HepG2 (cell line): Measurements from ENCODE around the gene NBEA. TPM values are rescaled to one million over a fixed set of nuclear protein-coding genes. Genes with fewer than 3 reads are reported as not detected.

Experiments used
- ATAC-seq: fragments of 200-7000 bp; cut with Tn5 transposase; 3 replicates; pipeline ENCODE4 v1.9.1; 2020; ENCODE audit warnings: mild to moderate bottlenecking, moderate library complexity
- BruUV-seq: library from RNA; stranded (reverse); fragments of 400-500 nt; replicated peaks from 2 replicates; lab custom pipeline; 2021; lab: Mats Ljungman, UMichigan
- CTCF ChIA-PET: fragments of 300-600 bp; formaldehyde crosslinking; extraction: SDS; loops from one replicate; lab custom pipeline; 2021; ENCODE audit warnings: low total read pairs, inconsistent platforms, low intra/inter-chr PET ratio; lab: Yijun Ruan, JAX
- POLR2A ChIA-PET: fragments of 350-600 bp; sonication (Branson Sonifier 250); formaldehyde crosslinking; loops from one replicate; lab custom pipeline; 2020; ENCODE audit warnings: antibody characterized with exemption, inconsistent platforms; lab: Yijun Ruan, JAX
- DNase-seq: peaks from one replicate; pipeline ENCODE4 v3.0.0-alpha.2; 2015; ENCODE audit warnings: low spot score
- FAIRE-seq: peaks from 3 replicates; lab custom pipeline; 2011; peaks lifted over from hg19 to GRCh38; lab: Jason Lieb, UNC
- H2AFZ ChIP-seq: one replicate; pipeline ENCODE4 v1.6.1; 2011; ENCODE audit warnings: low read length, inconsistent platforms
- H3K27ac ChIP-seq: fragments of 300-600 bp; 3 replicates; pipeline ENCODE4 v1.8.0; 2011; ENCODE audit warnings: mixed run types, mild to moderate bottlenecking, mixed read lengths, low read length, inconsistent platforms; ENCODE audit not compliant: insufficient read depth; ENCODE audit errors: extremely low read length
- H3K27me3 ChIP-seq, 2 experiments: fragments of 200-600 bp in 1 of 2; 2 replicates in 1 of 2; 3 replicates in 1 of 2; pipeline versions ENCODE4 v1.6.0 to v1.8.0; 2011; ENCODE audit warnings: low read length in 2 of 2, mild to moderate bottlenecking in 2 of 2, moderate library complexity in 2 of 2, inconsistent platforms in 1 of 2; ENCODE audit not compliant: insufficient read depth in 2 of 2, control insufficient read depth in 1 of 2
- H3K36me3 ChIP-seq, 2 experiments: fragments of 200-600 bp in 1 of 2; replicated peaks in 1 of 2; 2 replicates in 1 of 2; 3 replicates in 1 of 2; pipeline versions ENCODE4 v1.5.1 to v1.8.0; 2011; ENCODE audit warnings: low read length in 2 of 2, inconsistent platforms in 1 of 2; ENCODE audit not compliant: insufficient read depth in 2 of 2, control insufficient read depth in 1 of 2
- H3K4me1 ChIP-seq: 2 replicates; pipeline ENCODE4 v1.5.1; 2012; ENCODE audit warnings: low read length, inconsistent platforms; ENCODE audit not compliant: insufficient read depth
- H3K4me2 ChIP-seq: 2 replicates; pipeline ENCODE4 v1.6.0; 2011; ENCODE audit warnings: low read depth, low read length, inconsistent platforms
- H3K4me3 ChIP-seq, 3 experiments: fragments of 200-600 bp in 1 of 3; sonication (generic), shearing (Covaris generic) in 1 of 3; replicated peaks in 1 of 3; 2 replicates each; pipeline ENCODE4 v1.5.1; 2011 to 2016; ENCODE audit warnings: low read length in 3 of 3, inconsistent platforms in 2 of 3, low read depth in 2 of 3, mild to moderate bottlenecking in 2 of 3, control low read depth in 1 of 3, mixed read lengths in 1 of 3; ENCODE audit not compliant: insufficient read depth in 1 of 3
- H3K79me2 ChIP-seq: one replicate; pipeline ENCODE4 v1.6.1; 2011; ENCODE audit warnings: low read length, inconsistent platforms; ENCODE audit not compliant: insufficient read depth
- H3K9ac ChIP-seq: 2 replicates; pipeline ENCODE4 v1.6.0; 2011; ENCODE audit warnings: mild to moderate bottlenecking, low read depth, low read length, inconsistent platforms; ENCODE audit not compliant: insufficient read depth
- H3K9me3 ChIP-seq: 2 replicates; pipeline ENCODE4 v1.5.1; 2012; ENCODE audit warnings: mild to moderate bottlenecking, low read length
- H4K20me1 ChIP-seq: 2 replicates; pipeline ENCODE4 v1.6.0; 2011; ENCODE audit warnings: inconsistent platforms, mild to moderate bottlenecking, low read length, moderate library complexity; ENCODE audit not compliant: insufficient read depth
- EHMT2 ChIP-seq: fragments of 200-600 bp; sonication (generic); IDR thresholded peaks from 2 replicates; pipeline ENCODE4 v1.7.0; 2017; ENCODE audit warnings: antibody characterized with exemption, low read depth, low read length, borderline replicate concordance
- HOXA9 ChIP-seq: sonication (generic); formaldehyde crosslinking; IDR thresholded peaks from 2 replicates; pipeline ENCODE4 v1.8.1; 2022; ENCODE audit warnings: missing genetic modification reagents, mild to moderate bottlenecking, moderate library complexity, borderline replicate concordance
- MLLT10 ChIP-seq: sonication (generic); formaldehyde crosslinking; IDR thresholded peaks from 2 replicates; pipeline ENCODE4 v1.4.0; 2020; ENCODE audit warnings: missing genetic modification reagents
- NCOR1 ChIP-seq: fragments of 200-600 bp; sonication (generic); IDR thresholded peaks from 2 replicates; pipeline ENCODE4 v1.7.0; 2017; ENCODE audit warnings: antibody characterized with exemption, low read length, borderline replicate concordance
- NFKB2 ChIP-seq: sonication (generic); formaldehyde crosslinking; IDR thresholded peaks from 2 replicates; pipeline ENCODE4 v1.4.0; 2020; ENCODE audit warnings: missing genetic modification reagents, borderline replicate concordance
- NPAS2 ChIP-seq: sonication (generic); formaldehyde crosslinking; IDR thresholded peaks from 2 replicates; pipeline ENCODE4 v1.8.0; 2022; ENCODE audit warnings: mild to moderate bottlenecking, missing genetic modification reagents, borderline replicate concordance
- POLR2AphosphoS5 ChIP-seq: IDR thresholded peaks from 2 replicates; pipeline ENCODE4 v1.6.1; 2012; ENCODE audit warnings: low read depth, low read length
- RORA ChIP-seq: sonication (generic); formaldehyde crosslinking; IDR thresholded peaks from 2 replicates; pipeline ENCODE4 v1.5.0; 2020; ENCODE audit warnings: mild to moderate bottlenecking, missing genetic modification reagents, moderate library complexity
- ZNF543 ChIP-seq: sonication (generic); formaldehyde crosslinking; IDR thresholded peaks from 2 replicates; pipeline ENCODE4 v1.4.0; 2020; ENCODE audit warnings: mild to moderate bottlenecking, missing genetic modification reagents
- in situ Hi-C: cut with HindIII; loops from 2 replicates; pipeline ENCODE4 v1.10.0; 2017; ENCODE audit warnings: low pct_unique_long_range_greater_than_20kb; ENCODE audit not compliant: extremely low pct_ligation_motif_present
- intact Hi-C: fragments of 100-400 bp; cut with micrococcal nuclease; formaldehyde crosslinking; loops from one replicate; pipeline ENCODE4 v1.10.0; 2022; ENCODE audit not compliant: unreplicated experiment
- polyA plus RNA-seq, 8 experiments: library from polyadenylated mRNA; depleted of rRNA in 3 of 8; stranded (reverse) in 7 of 8; unstranded in 1 of 8; fragments of >200 nt; fragmentation: Illumina TruSeq in 4 of 8; extraction: Trizol in 4 of 8; gene quantifications; 2 replicates each; pipeline versions ENCODE4 v1.2.1 to v1.2.3, GENCODE V29; 2011 to 2016; ENCODE audit warnings: low read depth in 4 of 8, missing spikeins in 1 of 8, mixed read lengths in 1 of 8; ENCODE audit not compliant: insufficient read depth in 1 of 8
- total RNA-seq, 5 experiments: library from RNA; depleted of rRNA; stranded (reverse); fragments of >200 nt; fragmentation: Illumina TruSeq; extraction: Trizol; gene quantifications; 2 replicates each; pipeline ENCODE4 v1.2.3, GENCODE V29; 2016; ENCODE audit warnings: low read depth in 1 of 5
- TF ChIP-seq, protein P1 (sequence below): sonication (generic); formaldehyde crosslinking; IDR thresholded peaks from 2 replicates; pipeline ENCODE4 v1.4.0; 2020; ENCODE audit warnings: missing genetic modification reagents
- TF ChIP-seq, protein P2 (sequence below): sonication (generic); formaldehyde crosslinking; IDR thresholded peaks from 2 replicates; pipeline ENCODE4 v1.4.0; 2020; ENCODE audit warnings: mild to moderate bottlenecking, missing genetic modification reagents

The NBEA gene
- total and polyA plus RNA-seq, 2 of the 13 experiments (the other 11 are each of a cell fraction or from before 2014, with no cell fraction given) = 2.7 to 2.8 TPM

DNA sequence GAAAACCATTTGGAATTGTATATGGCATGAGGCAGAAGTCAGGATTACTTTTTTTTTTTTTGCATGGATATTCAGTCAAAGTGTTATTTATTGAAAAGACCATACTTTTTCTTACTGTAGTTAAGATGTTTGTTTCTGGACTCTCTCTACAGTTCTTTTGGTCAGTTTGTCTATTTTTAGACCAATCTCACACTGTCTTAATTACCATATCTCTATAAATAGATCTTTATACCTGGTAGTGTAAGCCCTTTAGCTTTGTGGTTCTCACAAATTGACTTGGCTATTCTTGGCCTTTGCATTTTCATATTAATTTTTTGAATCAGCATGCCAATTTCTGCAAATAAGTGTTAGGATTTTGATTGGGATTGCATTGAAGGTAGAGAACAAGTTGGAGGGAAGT lies 437.6 kb downstream of the NBEA start:
- in situ Hi-C loops (no loop called here), intact Hi-C loops (no loop called here)
- Histone ChIP-seq H2AFZ (no peak overlapping the region), H3K4me3 (no peak overlapping the region), H3K27ac (no peak overlapping the region), H3K4me1 (no peaks in the 10 kb centered on the region), H3K79me2 (no peaks in the 10 kb centered on the region), H3K9me3 (no peaks in the 10 kb centered on the region), H3K9ac (no peak overlapping the region), H4K20me1 (no peaks in the 10 kb centered on the region), H3K27me3 (no peaks in the 10 kb centered on the region), H3K36me3 (no peaks in the 10 kb centered on the region), H3K4me2 (no peak overlapping the region)
- POLR2A ChIA-PET = no interaction called here
- CTCF ChIA-PET = no interaction called here
- ATAC-seq (no peak), FAIRE-seq (no peak), DNase-seq (no peak)
- BruUV-seq = no TSS peak
- no peak for TF ChIP-seq NFKB2 (CRISPR knock-in tag)
- TF ChIP-seq NCOR1 = no peak
- no peak for TF ChIP-seq HOXA9
- no peak for TF ChIP-seq ZNF543 (CRISPR knock-in tag)
- TF ChIP-seq MLLT10 (CRISPR knock-in tag) = no peak
- TF ChIP-seq, protein P1, sequence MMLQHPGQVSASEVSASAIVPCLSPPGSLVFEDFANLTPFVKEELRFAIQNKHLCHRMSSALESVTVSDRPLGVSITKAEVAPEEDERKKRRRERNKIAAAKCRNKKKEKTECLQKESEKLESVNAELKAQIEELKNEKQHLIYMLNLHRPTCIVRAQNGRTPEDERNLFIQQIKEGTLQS (CRISPR knock-in tag) = no peak
- no peak for TF ChIP-seq NPAS2
- TF ChIP-seq POLR2AphosphoS5 = no peak
- TF ChIP-seq RORA (CRISPR knock-in tag) = no peak
- TF ChIP-seq EHMT2 = no peak
- TF ChIP-seq, protein P2, sequence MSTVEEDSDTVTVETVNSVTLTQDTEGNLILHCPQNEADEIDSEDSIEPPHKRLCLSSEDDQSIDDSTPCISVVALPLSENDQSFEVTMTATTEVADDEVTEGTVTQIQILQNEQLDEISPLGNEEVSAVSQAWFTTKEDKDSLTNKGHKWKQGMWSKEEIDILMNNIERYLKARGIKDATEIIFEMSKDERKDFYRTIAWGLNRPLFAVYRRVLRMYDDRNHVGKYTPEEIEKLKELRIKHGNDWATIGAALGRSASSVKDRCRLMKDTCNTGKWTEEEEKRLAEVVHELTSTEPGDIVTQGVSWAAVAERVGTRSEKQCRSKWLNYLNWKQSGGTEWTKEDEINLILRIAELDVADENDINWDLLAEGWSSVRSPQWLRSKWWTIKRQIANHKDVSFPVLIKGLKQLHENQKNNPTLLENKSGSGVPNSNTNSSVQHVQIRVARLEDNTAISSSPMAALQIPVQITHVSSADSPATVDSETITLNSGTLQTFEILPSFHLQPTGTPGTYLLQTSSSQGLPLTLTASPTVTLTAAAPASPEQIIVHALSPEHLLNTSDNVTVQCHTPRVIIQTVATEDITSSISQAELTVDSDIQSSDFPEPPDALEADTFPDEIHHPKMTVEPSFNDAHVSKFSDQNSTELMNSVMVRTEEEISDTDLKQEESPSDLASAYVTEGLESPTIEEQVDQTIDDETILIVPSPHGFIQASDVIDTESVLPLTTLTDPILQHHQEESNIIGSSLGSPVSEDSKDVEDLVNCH (CRISPR knock-in tag) = no peak
